Esophagus muscularis mucosa (tissue), 4 donors: ENCODE measurements around the gene OTOR. TPM values are rescaled to one million over a fixed set of nuclear protein-coding genes. Genes with fewer than 3 reads are reported as not detected.

Source experiments
- DNase-seq: peaks from one replicate; pipeline ENCODE4 v3.0.0-alpha.2; 2017; ENCODE audit errors: extremely low spot score
- H3K27ac ChIP-seq, 4 donors: fragments of 200-600 bp; sonication (generic); replicated peaks in 1 of 4; 1 replicate in 3 of 4; 2 replicates in 1 of 4; pipeline ENCODE4 v1.5.1; 2016 to 2019; ENCODE audit warnings: mild to moderate bottlenecking in 1 of 4
- H3K27me3 ChIP-seq, 4 donors: fragments of 200-600 bp; sonication (generic); one replicate each; pipeline versions ENCODE4 v1.5.1 to v1.6.0; 2016 to 2019
- H3K36me3 ChIP-seq, 4 donors: fragments of 200-600 bp; sonication (generic); one replicate each; pipeline ENCODE4 v1.5.1; 2016 to 2019
- H3K4me1 ChIP-seq, 4 donors: fragments of 200-600 bp; sonication (generic); one replicate each; pipeline ENCODE4 v1.5.1; 2016 to 2019
- H3K4me3 ChIP-seq, 4 donors: fragments of 200-600 bp; sonication (generic); 1 replicate in 2 of 4; 2 replicates in 2 of 4; pipeline ENCODE4 v1.5.1; 2016 to 2019; ENCODE audit warnings: mild to moderate bottlenecking in 4 of 4, moderate library complexity in 1 of 4
- H3K9me3 ChIP-seq, 4 donors: fragments of 200-600 bp; sonication (generic); 1 replicate in 3 of 4; 2 replicates in 1 of 4; pipeline ENCODE4 v1.5.1; 2016 to 2019
- CTCF ChIP-seq, 3 experiments: fragments of 200-600 bp in 2 of 3; fragments of 450-650 bp in 1 of 3; sonication (generic) in 2 of 3; IDR thresholded peaks; one replicate each; pipeline ENCODE4 v1.5.1; 2017 to 2019; ENCODE audit warnings: antibody characterized with exemption in 3 of 3, mild to moderate bottlenecking in 2 of 3, moderate library complexity in 1 of 3
- EP300 ChIP-seq: sonication (generic); formaldehyde crosslinking; IDR thresholded peaks from one replicate; pipeline ENCODE4 v1.6.1; 2017; ENCODE audit warnings: antibody characterized with exemption
- POLR2A ChIP-seq: fragments of 450-650 bp; IDR thresholded peaks from one replicate; pipeline ENCODE4 v1.6.1; 2017; ENCODE audit warnings: antibody characterized with exemption, moderate library complexity, mild to moderate bottlenecking, low read depth
- POLR2AphosphoS5 ChIP-seq, 2 donors: sonication (generic); formaldehyde crosslinking; IDR thresholded peaks; one replicate each; pipeline ENCODE4 v1.6.1; 2017; ENCODE audit warnings: antibody characterized with exemption in 2 of 2
- WGBS: methylation state at CpG from one replicate; pipeline ENCODE4 v1.1.5; 2018; 5-methylcytosine and 5-hydroxymethylcytosine counted together
- intact Hi-C: fragments of 100-400 bp; cut with DNase I; formaldehyde crosslinking; loops from one replicate; pipeline ENCODE4 v1.15.1; 2023
- total RNA-seq, 4 donors: library from RNA; depleted of rRNA; stranded (reverse); fragments of >200 nt; gene quantifications; one replicate each; pipeline versions ENCODE4 v1.1.0 to v1.2.1, GENCODE V29; 2016

Gene OTOR
- total RNA-seq, 4 donors from 2014 or later = not detected

GRCh38 chr20:16713066-16713465, 35.1 kb upstream of the OTOR start:
- Histone ChIP-seq H3K4me1 (no peaks in the 10 kb centered on the region), H3K9me3 (no peaks in the 10 kb centered on the region), H3K4me3 (no peak overlapping the region), H3K27me3 (peaks cover 0 to 2% (median 0%) of the 10 kb centered on the region in 4 donors), H3K36me3 (no peaks in the 10 kb centered on the region), H3K27ac (no peak overlapping the region)
- TF ChIP-seq POLR2AphosphoS5 (IDR thresholded peaks at IDR 0.05) (no peak), CTCF (IDR thresholded peaks at IDR 0.05) (no peak), EP300 (no peak), POLR2A (no peak)
- DNase-seq = no peak
- intact Hi-C loops = no loop called here

GRCh38 chr20:16714242-16714641, 33.9 kb upstream of the OTOR start:
- intact Hi-C loops = no loop called here
- TF ChIP-seq POLR2AphosphoS5 (IDR thresholded peaks at IDR 0.05) = no peak
- TF ChIP-seq EP300 = no peak
- TF ChIP-seq POLR2A = no peak
- TF ChIP-seq CTCF (IDR thresholded peaks at IDR 0.05) = no peak
- Histone ChIP-seq H3K36me3 (no peaks in the 10 kb centered on the region), H3K27ac (no peak overlapping the region), H3K4me1 (no peaks in the 10 kb centered on the region), H3K9me3 (no peaks in the 10 kb centered on the region), H3K27me3 (peaks cover 0 to 2% (median 0%) of the 10 kb centered on the region in 4 donors), H3K4me3 (no peak overlapping the region)
- no peak for DNase-seq
- WGBS = 49% methylated on average over 5 of the region's 5 CpGs

- intact Hi-C loops = no loop called here
- TF ChIP-seq EP300 (no peak), POLR2AphosphoS5 (IDR thresholded peaks at IDR 0.05) (no peak), CTCF (IDR thresholded peaks at IDR 0.05) (no peak), POLR2A (no peak)
- H3K27me3 ChIP-seq = peaks cover 0 to 2% (median 0%) of the 10 kb centered on the region in 4 donors
- H3K36me3 ChIP-seq = no peaks in the 10 kb centered on the region
- H3K4me1 ChIP-seq = no peaks in the 10 kb centered on the region
- H3K27ac ChIP-seq = no peak overlapping the region
- no peaks in the 10 kb centered on the region for H3K9me3 ChIP-seq
- 70% methylated on average over 4 of the region's 4 CpGs for WGBS
- no peak for DNase-seq
- no peak overlapping the region for H3K4me3 ChIP-seq
Observed at GRCh38 chr20:16714751-16715150, 33.4 kb upstream of the OTOR start.

GRCh38 chr20:16719421-16719820, 28.7 kb upstream of the OTOR start:
- H3K27me3 ChIP-seq = peaks cover 0 to 15% (median 0%) of the 10 kb centered on the region in 4 donors
- no peak overlapping the region for H3K4me3 ChIP-seq
- no peak for DNase-seq
- no peaks in the 10 kb centered on the region for H3K9me3 ChIP-seq
- H3K27ac ChIP-seq = no peak overlapping the region
- WGBS = 78% methylated on average over 1 of the region's 1 CpG
- no peaks in the 10 kb centered on the region for H3K36me3 ChIP-seq
- intact Hi-C loops = no loop called here
- TF ChIP-seq CTCF (IDR thresholded peaks at IDR 0.05) = no peak
- TF ChIP-seq POLR2AphosphoS5 (IDR thresholded peaks at IDR 0.05) = no peak
- TF ChIP-seq EP300 = no peak
- TF ChIP-seq POLR2A = no peak
- H3K4me1 ChIP-seq = no peaks in the 10 kb centered on the region

GRCh38 chr20:16729080-16729479, 19.1 kb upstream of the OTOR start:
- no peak for TF ChIP-seq EP300
- TF ChIP-seq POLR2AphosphoS5 (IDR thresholded peaks at IDR 0.05) = no peak
- no peak for TF ChIP-seq POLR2A
- no peak for TF ChIP-seq CTCF (IDR thresholded peaks at IDR 0.05)
- peaks cover 4 to 23% (median 14%) of the 10 kb centered on the region in 4 donors for H3K36me3 ChIP-seq

More at GRCh38 chr20:16729080-16729479, 19.1 kb upstream of the OTOR start:
- no peak for DNase-seq
- H3K4me1 ChIP-seq = peaks cover 17 to 35% (median 20%) of the 10 kb centered on the region in 4 donors
- WGBS = 100% methylated on average over 1 of the region's 1 CpG
- intact Hi-C loops = loop anchor here (5.0 kb wide), 1 partner anchor 157 kb away; the partner anchor contains the start of gene KIF16B
- H3K4me3 ChIP-seq = peak overlapping the region; percentile 76 to 87 (median 83)
- peak overlapping the region in 3 of 4 donors; percentile 74 to 87 (median 82) for H3K27ac ChIP-seq
- no peaks in the 10 kb centered on the region for H3K9me3 ChIP-seq
- peaks cover 0 to 25% (median 0%) of the 10 kb centered on the region in 4 donors for H3K27me3 ChIP-seq
